Kidney tubule cell (primary cell): ENCODE results near the gene RAB7A.

Experiments used
- DNase-seq: peaks from one replicate; pipeline ENCODE4 v3.0.0-alpha.2; 2018; ENCODE audit warnings: low spot score

RAB7A gene

GRCh38 chr3:128726023-128727016, at the start of gene RAB7A:
RAB7A (plus strand) TSS chr3:128726183; CDS start chr3:128795368, 69,185 bp downstream.
- DNase-seq, result peak; percentile 98

- no peak for DNase-seq
These were observed 46.6 kb upstream of the RAB7A start for GRCh38 chr3:128679338-128679737.

GRCh38 chr3:128680603-128681368, 45.2 kb upstream of the RAB7A start:
- peak; percentile 99 for DNase-seq

- no peak for DNase-seq
These were observed 44.6 kb upstream of the RAB7A start for GRCh38 chr3:128681369-128681829.

GRCh38 chr3:128683957-128684356, 42.0 kb upstream of the RAB7A start:
- DNase-seq, result no peak

GRCh38 chr3:128684986-128685726, 40.8 kb upstream of the RAB7A start:
- no peak for DNase-seq

GRCh38 chr3:128686465-128686864, 39.5 kb upstream of the RAB7A start:
- no peak for DNase-seq

- DNase-seq, result no peak
These were observed 36.9 kb upstream of the RAB7A start for GRCh38 chr3:128689060-128689459.

GRCh38 chr3:128693696-128694095, 32.3 kb upstream of the RAB7A start:
- no peak for DNase-seq

GRCh38 chr3:128697341-128697740, 28.6 kb upstream of the RAB7A start:
- DNase-seq, result no peak

- DNase-seq, result peak; percentile 43
These were observed 27.6 kb upstream of the RAB7A start for GRCh38 chr3:128698211-128699047.

GRCh38 chr3:128701342-128702212, 24.4 kb upstream of the RAB7A start:
- no peak for DNase-seq

GRCh38 chr3:128702391-128702790, 23.6 kb upstream of the RAB7A start:
- DNase-seq, result no peak

GRCh38 chr3:128703561-128703960, 22.4 kb upstream of the RAB7A start:
- no peak for DNase-seq

- peak; percentile 34 for DNase-seq
These were observed 19.8 kb upstream of the RAB7A start for GRCh38 chr3:128706086-128706615.

- no peak for DNase-seq
These were observed 18.0 kb upstream of the RAB7A start for GRCh38 chr3:128707928-128708494.

GRCh38 chr3:128709038-128709437, 16.9 kb upstream of the RAB7A start:
- no peak for DNase-seq

- DNase-seq, result no peak
These were observed 16.3 kb upstream of the RAB7A start for GRCh38 chr3:128709506-128710210.
